ENCODE results near the gene ZNF366.
A peak's percentile ranks its signal among the peaks of the same experiment; 100 is the strongest.

Gene ZNF366

GRCh38 chr5:72519111-72519510 lies 11.9 kb upstream of the ZNF366 start:
- no peak for DNase-seq

- no peak for DNase-seq
Observed at GRCh38 chr5:72518001-72518683, 10.9 kb upstream of the ZNF366 start.

GRCh38 chr5:72516916-72517315 lies 9.7 kb upstream of the ZNF366 start:
- no peak for DNase-seq

- no peak for DNase-seq
Observed at GRCh38 chr5:72515211-72515610, 8.0 kb upstream of the ZNF366 start.

DNA sequence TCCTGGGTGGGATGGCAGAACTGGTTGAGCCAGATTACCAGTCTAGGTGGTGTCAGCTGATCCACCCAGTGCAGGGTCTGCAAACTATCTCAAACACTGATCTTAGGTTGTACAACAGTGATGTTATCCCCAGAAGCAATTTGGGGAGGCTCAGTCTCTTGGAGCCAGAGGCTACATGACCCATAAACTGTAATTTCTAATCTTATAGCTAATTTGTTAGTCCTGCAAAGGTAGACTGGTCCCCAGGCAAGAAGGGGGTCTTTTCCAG lies 5.3 kb upstream of the ZNF366 start:
- peak; percentile 79 for DNase-seq

DNA sequence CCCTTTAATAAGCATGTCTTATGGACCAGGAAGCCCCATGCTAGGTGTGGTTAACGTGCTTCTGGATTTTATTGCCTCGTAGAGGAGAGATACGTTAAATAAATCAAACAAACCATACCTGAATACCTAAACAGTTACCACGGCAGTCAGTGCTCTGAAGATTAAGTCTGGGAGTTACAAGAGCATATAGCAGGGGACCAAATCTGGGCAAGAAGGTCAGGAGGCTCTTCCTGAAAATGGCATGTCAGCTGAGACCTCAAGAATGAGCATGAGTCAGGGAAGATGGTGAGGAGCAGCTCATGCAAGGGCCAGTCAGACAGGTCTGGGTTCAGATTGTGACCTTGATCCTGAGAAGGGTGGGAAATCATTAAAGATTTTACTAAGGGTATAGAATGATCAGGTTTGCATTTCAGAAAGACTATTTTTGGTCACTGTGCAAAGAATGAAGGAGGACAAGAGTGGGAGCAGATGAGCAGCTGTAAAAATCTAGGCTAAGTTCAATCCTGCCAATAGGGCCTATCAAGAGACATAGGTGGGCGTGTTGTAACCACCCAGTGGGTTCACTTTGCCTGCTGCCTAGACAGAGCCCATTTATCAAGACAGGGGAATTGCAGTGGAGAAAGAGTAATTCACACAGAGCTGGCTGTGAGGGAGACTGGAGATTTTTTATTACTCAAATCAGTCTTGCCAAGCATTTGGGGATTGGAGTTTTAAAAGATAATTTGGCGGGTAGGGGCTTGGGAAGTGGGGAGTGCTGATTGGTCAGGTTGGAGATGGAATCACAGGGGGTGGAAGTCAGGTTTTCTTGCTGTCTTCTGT lies 4.8 kb upstream of the ZNF366 start:
- peak; percentile 4 for DNase-seq

DNA sequence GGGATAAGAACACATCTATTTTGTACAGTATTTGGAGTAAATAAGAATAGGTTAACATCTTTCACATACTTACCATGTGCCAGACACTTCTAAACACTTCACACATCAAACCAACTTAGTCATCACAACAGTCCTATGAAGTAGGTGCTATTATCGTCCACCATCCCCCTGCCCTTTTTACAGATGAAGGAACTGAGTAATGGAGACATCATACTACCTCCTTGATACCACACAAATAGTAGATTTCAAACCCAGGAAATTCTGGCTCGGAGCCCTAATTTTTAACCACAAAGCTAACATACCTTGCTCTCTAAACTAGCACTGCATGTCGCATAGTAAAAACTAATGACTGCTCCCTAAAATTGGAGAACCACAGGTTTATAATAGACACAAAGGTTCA lies 4.2 kb upstream of the ZNF366 start:
- DNase-seq: no peak

DNA sequence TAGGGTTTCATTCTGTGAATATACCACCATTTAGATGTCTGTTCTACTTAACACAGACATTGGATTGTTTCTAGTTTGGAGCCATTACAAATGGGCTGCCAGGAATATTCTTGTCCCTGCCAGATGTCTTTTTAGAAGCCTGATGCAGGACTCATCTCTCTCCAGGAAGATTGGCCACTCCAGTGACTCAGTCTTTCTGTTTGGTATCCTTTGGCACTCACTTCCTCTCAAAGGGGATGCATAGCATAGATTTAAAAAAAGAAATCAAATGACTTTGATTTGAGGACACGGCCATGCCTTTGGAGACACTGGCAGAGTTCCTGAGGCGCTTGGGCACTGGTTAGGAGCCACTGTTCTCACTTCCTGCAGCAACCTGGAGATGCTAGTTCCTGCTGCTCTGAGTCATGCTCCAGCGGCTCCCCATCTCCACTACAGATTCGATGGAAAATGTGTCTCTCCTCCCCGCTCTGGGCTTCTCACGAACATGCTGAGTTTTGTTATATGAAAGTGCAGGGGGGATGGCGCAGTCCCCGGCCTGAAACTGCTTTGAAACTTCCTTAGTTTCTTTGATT lies 3.5 kb upstream of the ZNF366 start:
- peak; percentile 55 for DNase-seq

DNA sequence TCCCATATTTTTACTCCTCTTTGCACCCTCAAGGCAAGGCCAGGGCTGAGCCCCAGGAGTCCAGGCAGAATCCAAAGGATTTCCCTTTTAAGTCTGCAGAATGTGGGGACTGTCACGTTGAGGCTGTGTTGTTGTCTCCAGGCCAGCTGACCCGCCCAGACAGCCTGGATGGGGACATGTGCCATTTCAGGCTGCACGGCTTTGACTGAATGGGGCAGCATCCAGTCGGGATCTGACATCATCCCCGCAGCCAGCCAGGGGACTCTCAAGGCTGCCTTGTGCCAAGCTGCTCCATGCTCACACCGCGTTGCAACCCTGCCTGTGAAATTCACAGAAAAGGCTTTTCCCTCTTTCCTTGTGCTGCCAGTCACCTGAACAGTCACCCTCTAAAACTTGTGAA lies 2.2 kb upstream of the ZNF366 start:
- DNase-seq: no peak

GRCh38 chr5:72508241-72509170 lies 1.3 kb upstream of the ZNF366 start:
- DNase-seq: no peak

GRCh38 chr5:72507907-72508238 lies 663 bp upstream of the ZNF366 start:
- no peak for DNase-seq

- DNase-seq: no peak
Observed at GRCh38 chr5:72506158-72506549, 1.1 kb downstream of the ZNF366 start.

DNA sequence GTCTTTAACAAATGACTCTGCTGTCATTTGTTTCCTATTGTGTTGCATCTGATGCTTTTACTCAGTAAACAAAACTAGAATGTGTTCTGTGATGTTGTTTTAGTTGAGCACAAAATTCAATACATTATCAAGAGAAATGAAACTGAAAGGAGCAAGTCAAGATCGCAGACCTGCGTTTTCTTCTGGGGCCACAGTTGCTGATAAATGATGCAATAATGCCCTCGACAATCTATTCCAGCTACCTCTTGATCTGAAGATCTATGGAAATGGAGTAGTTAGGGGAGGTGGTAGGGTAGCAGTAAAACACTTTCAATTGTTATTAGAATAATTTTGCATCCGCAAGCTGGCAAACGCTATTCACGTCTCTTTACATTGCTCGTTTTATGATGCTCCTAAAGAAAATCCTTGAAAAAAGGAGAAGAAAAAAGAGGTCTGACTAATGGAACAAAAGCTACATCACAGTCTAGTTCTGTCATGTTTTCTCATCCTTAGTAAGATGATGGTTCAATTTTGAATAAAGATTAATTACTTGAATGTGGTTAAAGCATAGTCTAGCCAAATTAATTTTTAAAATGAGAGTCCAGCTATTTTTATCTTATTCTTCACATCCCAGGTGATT lies 1.6 kb downstream of the ZNF366 start:
- DNase-seq: no peak

GRCh38 chr5:72505016-72505415 lies 2.2 kb downstream of the ZNF366 start:
- no peak for DNase-seq

DNA sequence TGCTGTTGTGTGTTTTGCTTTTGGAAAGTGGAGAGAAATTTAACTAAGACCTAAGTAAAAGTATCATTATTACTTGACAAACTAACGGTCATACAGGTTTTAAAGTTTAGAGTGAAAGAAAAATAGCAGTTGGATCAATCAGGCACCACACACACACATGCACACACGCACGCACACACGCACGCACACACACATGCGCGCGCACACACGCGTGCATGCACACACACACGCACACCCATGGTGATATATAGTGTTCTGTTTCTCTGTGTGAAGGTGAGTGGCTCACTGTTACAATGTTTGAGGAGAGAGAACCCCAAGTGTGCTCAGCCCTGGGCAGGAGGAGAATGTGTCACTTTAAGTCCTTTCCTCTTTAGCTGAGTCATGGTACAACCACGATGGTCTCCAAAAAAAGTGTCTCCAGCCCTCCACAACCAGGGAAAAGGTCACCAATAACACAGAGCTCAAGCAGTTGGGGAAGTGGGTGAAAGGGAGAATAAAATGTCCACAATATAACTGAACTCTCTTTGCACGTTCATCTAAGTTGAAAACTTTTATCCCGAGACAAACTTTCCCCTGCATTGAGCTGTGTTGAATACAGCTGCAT lies 3.2 kb downstream of the ZNF366 start:
- no peak for DNase-seq

GRCh38 chr5:72501488-72501887 lies 5.7 kb downstream of the ZNF366 start:
- no peak for DNase-seq

GRCh38 chr5:72499730-72500129 lies 7.5 kb downstream of the ZNF366 start:
- DNase-seq: no peak

DNA sequence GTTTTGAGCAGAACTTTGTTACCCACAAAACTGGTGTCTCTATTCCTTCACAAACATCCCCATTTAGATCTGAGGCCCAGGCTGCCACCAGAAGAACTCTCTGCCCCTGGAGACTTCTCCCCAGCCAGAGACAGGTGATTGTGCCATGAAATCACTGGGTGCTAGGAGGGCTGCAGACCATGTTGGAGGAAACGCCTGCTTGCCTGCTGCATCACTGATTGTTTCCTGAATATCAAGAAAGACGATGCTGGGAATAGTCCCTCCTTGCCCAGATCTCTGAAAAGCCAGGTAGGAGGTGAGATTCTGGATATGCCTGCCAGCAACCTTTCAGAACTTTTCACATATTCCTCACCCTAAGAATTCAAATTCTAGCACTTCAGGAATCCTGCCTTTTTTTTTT lies 8.1 kb downstream of the ZNF366 start:
- no peak for DNase-seq

- DNase-seq: no peak
Observed at GRCh38 chr5:72498284-72498683, 8.9 kb downstream of the ZNF366 start.

GRCh38 chr5:72497823-72498222 lies 9.4 kb downstream of the ZNF366 start:
- DNase-seq: no peak

DNA sequence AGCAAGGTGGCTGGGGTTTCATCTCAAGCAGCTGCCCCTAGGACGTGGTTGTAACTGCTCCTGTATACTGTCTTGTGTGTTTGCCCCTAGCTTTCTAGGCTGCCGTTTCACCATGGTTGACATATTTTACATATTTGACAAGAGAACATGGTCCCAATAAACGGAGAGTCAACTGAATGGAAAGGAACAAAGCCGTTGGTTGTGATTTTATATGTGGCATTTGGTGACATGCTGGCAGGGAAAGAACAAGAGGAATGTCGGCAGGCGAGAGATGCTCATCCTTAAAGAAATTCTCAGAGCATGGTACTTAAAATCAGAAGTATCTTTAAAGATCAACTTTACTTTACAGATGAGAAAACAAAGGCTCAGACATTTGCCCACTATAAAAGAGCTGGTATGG lies 11.8 kb downstream of the ZNF366 start:
- no peak for DNase-seq

DNA sequence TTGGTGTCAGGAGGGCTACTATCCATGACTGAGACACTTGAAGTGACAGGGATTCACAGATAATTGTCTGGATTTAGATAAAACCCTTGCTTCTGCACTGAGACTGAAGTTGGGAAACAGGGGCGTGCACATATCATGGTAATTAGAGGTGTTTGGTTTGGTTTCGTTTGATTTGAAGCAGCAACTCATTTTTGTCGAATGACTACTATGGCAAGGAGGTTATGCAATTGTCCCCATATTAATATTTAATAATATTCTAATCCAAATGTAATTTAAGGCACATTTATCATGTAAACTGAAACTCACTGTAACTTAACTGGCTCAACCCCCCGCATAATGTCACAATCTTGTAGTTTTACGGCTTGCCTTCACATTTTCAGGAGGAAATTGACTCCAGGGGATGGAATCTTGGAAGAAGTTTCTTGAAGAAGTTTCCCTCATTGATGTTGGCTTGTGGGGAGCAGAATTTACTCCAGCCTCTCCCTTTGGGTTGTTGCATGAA lies 12.5 kb downstream of the ZNF366 start:
- no peak for DNase-seq

All from islet precursor cell (in vitro differentiated cells).